GM23338 (cell line): Measurements from ENCODE around the gene STK32C. TPM values are rescaled to one million over a fixed set of nuclear protein-coding genes. Genes with fewer than 3 reads are reported as not detected.

ENCODE experiments used
- ATAC-seq: fragments of 200-7000 bp; cut with Tn5 transposase; 3 replicates; pipeline ENCODE4 v1.9.1; 2020
- DNase-seq: peaks from one replicate; pipeline ENCODE4 v3.0.0-alpha.2; 2015; ENCODE audit warnings: low spot score
- H2AFZ ChIP-seq: fragments of 200-600 bp; sonication (generic); 2 replicates; pipeline ENCODE4 v1.8.0; 2016; ENCODE audit warnings: antibody characterized with exemption, mild to moderate bottlenecking, moderate library complexity
- H3F3A ChIP-seq: fragments of 200-600 bp; sonication (generic); replicated peaks from 2 replicates; pipeline ENCODE4 v1.8.0; 2017; ENCODE audit warnings: antibody characterized with exemption, mixed run types, low read depth
- H3K27ac ChIP-seq: fragments of 200-600 bp; sonication (generic); 2 replicates; pipeline ENCODE4 v1.6.1; 2016; ENCODE audit warnings: low read depth
- H3K27me3 ChIP-seq: fragments of 200-600 bp; sonication (generic); 2 replicates; pipeline ENCODE4 v1.8.0; 2016; ENCODE audit warnings: mild to moderate bottlenecking, mixed run types, moderate library complexity; ENCODE audit not compliant: insufficient read depth
- H3K36me3 ChIP-seq: fragments of 200-600 bp; sonication (generic); 2 replicates; pipeline ENCODE4 v1.8.0; 2016; ENCODE audit warnings: mild to moderate bottlenecking; ENCODE audit not compliant: insufficient read depth
- H3K4me1 ChIP-seq: fragments of 200-600 bp; sonication (generic); 2 replicates; pipeline ENCODE4 v1.8.0; 2016; ENCODE audit warnings: mild to moderate bottlenecking, moderate library complexity; ENCODE audit not compliant: insufficient read depth
- H3K4me2 ChIP-seq: fragments of 200-600 bp; sonication (generic); 2 replicates; pipeline ENCODE4 v1.7.1; 2017; ENCODE audit warnings: mixed run types
- H3K4me3 ChIP-seq: fragments of 200-600 bp; sonication (generic); 2 replicates; pipeline ENCODE4 v1.6.1; 2016; ENCODE audit warnings: mixed run types
- H3K79me2 ChIP-seq: fragments of 200-600 bp; sonication (generic); replicated peaks from 2 replicates; pipeline ENCODE4 v1.8.0; 2017; ENCODE audit warnings: mild to moderate bottlenecking; ENCODE audit not compliant: insufficient read depth
- H3K9me2 ChIP-seq: fragments of 200-600 bp; sonication (generic); 2 replicates; pipeline ENCODE4 v1.8.0; 2017; ENCODE audit not compliant: insufficient read depth
- H4K20me1 ChIP-seq: fragments of 200-600 bp; sonication (generic); replicated peaks from 2 replicates; pipeline ENCODE4 v1.8.0; 2017; ENCODE audit warnings: mild to moderate bottlenecking; ENCODE audit not compliant: insufficient read depth
- H3K27ac Mint-ChIP-seq: 2 replicates; pipeline ENCODE4 v1.8.0; 2020; ENCODE audit warnings: inconsistent platforms, mild to moderate bottlenecking, moderate library complexity, mixed read lengths
- H3K27me3 Mint-ChIP-seq: 3 replicates; pipeline ENCODE4 v1.8.0; 2022; ENCODE audit warnings: low read depth, mild to moderate bottlenecking, moderate library complexity, mixed read lengths, inconsistent platforms; ENCODE audit not compliant: insufficient read depth, poor library complexity
- H3K36me3 Mint-ChIP-seq: 3 replicates; pipeline ENCODE4 v1.8.0; 2021; ENCODE audit warnings: low read depth, mild to moderate bottlenecking, inconsistent platforms, moderate library complexity, mixed read lengths
- H3K4me1 Mint-ChIP-seq: 3 replicates; pipeline ENCODE4 v1.8.0; 2020; ENCODE audit warnings: mild to moderate bottlenecking, inconsistent platforms, mixed read lengths
- H3K4me3 Mint-ChIP-seq: 3 replicates; pipeline ENCODE4 v1.8.0; 2021; ENCODE audit warnings: moderate library complexity, mild to moderate bottlenecking, inconsistent platforms, mixed read lengths
- H3K9me3 Mint-ChIP-seq: 3 replicates; pipeline ENCODE4 v1.8.0; 2020; ENCODE audit warnings: moderate library complexity, mild to moderate bottlenecking, inconsistent platforms, mixed read lengths
- CREB1 ChIP-seq: fragments of 250-450 bp; sonication (Bioruptor Pico); IDR thresholded peaks from 2 replicates; pipeline ENCODE4 v1.5.0; 2020; ENCODE audit warnings: low read depth, mild to moderate bottlenecking, moderate library complexity
- ETS1 ChIP-seq: IDR thresholded peaks from 2 replicates; pipeline ENCODE4 v1.6.1; 2016; ENCODE audit warnings: antibody characterized with exemption
- EZH2 ChIP-seq: fragments of 200-600 bp; sonication (generic); IDR thresholded peaks from one replicate; pipeline ENCODE4 v1.8.0; 2017; ENCODE audit warnings: antibody characterized with exemption, mild to moderate bottlenecking, low read depth; ENCODE audit not compliant: unreplicated experiment
- JUNB ChIP-seq: IDR thresholded peaks from one replicate; pipeline ENCODE4 v1.6.1; 2016; ENCODE audit warnings: antibody characterized with exemption; ENCODE audit not compliant: unreplicated experiment
- ZNF114 ChIP-seq: fragments of 250-450 bp; sonication (Bioruptor Pico); IDR thresholded peaks from 2 replicates; pipeline ENCODE4 v1.5.0; 2020; ENCODE audit warnings: mild to moderate bottlenecking, moderate library complexity
- polyA plus RNA-seq: library from polyadenylated mRNA; unstranded; fragments of >200 nt; fragmentation: Nextera tagmentation; extraction: Ambion mirVana; gene quantifications from 2 replicates; pipeline ENCODE4 v1.2.1, GENCODE V29; 2016
- total RNA-seq: library from RNA; depleted of rRNA; stranded (reverse); fragments of >200 nt; shearing (Covaris generic); gene quantifications from 2 replicates; pipeline ENCODE4 v1.2.3, GENCODE V29; 2014
- TF ChIP-seq, protein P1 (sequence below): IDR thresholded peaks from one replicate; pipeline ENCODE4 v1.6.1; 2018; ENCODE audit warnings: antibody characterized with exemption; ENCODE audit not compliant: unreplicated experiment
- TF ChIP-seq, protein P2 (sequence below): fragments of 250-450 bp; sonication (Bioruptor Pico); IDR thresholded peaks from 2 replicates; pipeline ENCODE4 v1.5.0; 2020; ENCODE audit warnings: mild to moderate bottlenecking, moderate library complexity

Gene STK32C
- total and polyA plus RNA-seq, 2 experiments from 2014 or later: 10.2 to 20.5 TPM

GRCh38 chr10:132328738-132329137 is 21.0 kb upstream of the STK32C start:
- no peak overlapping the region for H3K4me3 Mint-ChIP-seq

More at GRCh38 chr10:132328738-132329137, 21.0 kb upstream of the STK32C start:
- H3K27ac Mint-ChIP-seq: no peak overlapping the region
- no peak for DNase-seq
- no peak for TF ChIP-seq EZH2
- no peak for TF ChIP-seq ZNF114 (CRISPR knock-in tag)
- TF ChIP-seq ETS1: no peak
- TF ChIP-seq, protein P1, sequence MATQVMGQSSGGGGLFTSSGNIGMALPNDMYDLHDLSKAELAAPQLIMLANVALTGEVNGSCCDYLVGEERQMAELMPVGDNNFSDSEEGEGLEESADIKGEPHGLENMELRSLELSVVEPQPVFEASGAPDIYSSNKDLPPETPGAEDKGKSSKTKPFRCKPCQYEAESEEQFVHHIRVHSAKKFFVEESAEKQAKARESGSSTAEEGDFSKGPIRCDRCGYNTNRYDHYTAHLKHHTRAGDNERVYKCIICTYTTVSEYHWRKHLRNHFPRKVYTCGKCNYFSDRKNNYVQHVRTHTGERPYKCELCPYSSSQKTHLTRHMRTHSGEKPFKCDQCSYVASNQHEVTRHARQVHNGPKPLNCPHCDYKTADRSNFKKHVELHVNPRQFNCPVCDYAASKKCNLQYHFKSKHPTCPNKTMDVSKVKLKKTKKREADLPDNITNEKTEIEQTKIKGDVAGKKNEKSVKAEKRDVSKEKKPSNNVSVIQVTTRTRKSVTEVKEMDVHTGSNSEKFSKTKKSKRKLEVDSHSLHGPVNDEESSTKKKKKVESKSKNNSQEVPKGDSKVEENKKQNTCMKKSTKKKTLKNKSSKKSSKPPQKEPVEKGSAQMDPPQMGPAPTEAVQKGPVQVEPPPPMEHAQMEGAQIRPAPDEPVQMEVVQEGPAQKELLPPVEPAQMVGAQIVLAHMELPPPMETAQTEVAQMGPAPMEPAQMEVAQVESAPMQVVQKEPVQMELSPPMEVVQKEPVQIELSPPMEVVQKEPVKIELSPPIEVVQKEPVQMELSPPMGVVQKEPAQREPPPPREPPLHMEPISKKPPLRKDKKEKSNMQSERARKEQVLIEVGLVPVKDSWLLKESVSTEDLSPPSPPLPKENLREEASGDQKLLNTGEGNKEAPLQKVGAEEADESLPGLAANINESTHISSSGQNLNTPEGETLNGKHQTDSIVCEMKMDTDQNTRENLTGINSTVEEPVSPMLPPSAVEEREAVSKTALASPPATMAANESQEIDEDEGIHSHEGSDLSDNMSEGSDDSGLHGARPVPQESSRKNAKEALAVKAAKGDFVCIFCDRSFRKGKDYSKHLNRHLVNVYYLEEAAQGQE: no peak
- no peak for TF ChIP-seq CREB1
- TF ChIP-seq JUNB: no peak
- TF ChIP-seq, protein P2, sequence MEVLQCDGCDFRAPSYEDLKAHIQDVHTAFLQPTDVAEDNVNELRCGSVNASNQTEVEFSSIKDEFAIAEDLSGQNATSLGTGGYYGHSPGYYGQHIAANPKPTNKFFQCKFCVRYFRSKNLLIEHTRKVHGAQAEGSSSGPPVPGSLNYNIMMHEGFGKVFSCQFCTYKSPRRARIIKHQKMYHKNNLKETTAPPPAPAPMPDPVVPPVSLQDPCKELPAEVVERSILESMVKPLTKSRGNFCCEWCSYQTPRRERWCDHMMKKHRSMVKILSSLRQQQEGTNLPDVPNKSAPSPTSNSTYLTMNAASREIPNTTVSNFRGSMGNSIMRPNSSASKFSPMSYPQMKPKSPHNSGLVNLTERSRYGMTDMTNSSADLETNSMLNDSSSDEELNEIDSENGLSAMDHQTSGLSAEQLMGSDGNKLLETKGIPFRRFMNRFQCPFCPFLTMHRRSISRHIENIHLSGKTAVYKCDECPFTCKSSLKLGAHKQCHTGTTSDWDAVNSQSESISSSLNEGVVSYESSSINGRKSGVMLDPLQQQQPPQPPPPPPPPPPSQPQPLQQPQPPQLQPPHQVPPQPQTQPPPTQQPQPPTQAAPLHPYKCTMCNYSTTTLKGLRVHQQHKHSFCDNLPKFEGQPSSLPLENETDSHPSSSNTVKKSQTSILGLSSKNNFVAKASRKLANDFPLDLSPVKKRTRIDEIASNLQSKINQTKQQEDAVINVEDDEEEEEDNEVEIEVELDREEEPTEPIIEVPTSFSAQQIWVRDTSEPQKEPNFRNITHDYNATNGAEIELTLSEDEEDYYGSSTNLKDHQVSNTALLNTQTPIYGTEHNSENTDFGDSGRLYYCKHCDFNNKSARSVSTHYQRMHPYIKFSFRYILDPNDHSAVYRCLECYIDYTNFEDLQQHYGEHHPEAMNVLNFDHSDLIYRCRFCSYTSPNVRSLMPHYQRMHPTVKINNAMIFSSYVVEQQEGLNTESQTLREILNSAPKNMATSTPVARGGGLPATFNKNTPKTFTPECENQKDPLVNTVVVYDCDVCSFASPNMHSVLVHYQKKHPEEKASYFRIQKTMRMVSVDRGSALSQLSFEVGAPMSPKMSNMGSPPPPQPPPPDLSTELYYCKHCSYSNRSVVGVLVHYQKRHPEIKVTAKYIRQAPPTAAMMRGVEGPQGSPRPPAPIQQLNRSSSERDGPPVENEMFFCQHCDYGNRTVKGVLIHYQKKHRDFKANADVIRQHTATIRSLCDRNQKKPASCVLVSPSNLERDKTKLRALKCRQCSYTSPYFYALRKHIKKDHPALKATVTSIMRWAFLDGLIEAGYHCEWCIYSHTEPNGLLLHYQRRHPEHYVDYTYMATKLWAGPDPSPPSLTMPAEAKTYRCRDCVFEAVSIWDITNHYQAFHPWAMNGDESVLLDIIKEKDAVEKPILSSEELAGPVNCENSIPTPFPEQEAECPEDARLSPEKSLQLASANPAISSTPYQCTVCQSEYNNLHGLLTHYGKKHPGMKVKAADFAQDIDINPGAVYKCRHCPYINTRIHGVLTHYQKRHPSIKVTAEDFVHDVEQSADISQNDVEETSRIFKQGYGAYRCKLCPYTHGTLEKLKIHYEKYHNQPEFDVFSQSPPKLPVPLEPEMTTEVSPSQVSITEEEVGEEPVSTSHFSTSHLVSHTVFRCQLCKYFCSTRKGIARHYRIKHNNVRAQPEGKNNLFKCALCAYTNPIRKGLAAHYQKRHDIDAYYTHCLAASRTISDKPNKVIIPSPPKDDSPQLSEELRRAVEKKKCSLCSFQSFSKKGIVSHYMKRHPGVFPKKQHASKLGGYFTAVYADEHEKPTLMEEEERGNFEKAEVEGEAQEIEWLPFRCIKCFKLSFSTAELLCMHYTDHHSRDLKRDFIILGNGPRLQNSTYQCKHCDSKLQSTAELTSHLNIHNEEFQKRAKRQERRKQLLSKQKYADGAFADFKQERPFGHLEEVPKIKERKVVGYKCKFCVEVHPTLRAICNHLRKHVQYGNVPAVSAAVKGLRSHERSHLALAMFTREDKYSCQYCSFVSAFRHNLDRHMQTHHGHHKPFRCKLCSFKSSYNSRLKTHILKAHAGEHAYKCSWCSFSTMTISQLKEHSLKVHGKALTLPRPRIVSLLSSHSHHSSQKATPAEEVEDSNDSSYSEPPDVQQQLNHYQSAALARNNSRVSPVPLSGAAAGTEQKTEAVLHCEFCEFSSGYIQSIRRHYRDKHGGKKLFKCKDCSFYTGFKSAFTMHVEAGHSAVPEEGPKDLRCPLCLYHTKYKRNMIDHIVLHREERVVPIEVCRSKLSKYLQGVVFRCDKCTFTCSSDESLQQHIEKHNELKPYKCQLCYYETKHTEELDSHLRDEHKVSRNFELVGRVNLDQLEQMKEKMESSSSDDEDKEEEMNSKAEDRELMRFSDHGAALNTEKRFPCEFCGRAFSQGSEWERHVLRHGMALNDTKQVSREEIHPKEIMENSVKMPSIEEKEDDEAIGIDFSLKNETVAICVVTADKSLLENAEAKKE (CRISPR knock-in tag): no peak
- Histone ChIP-seq H3F3A (0 out of 2 replicates have a peak, but pooled peaks cover 4% of the 10 kb centered on the region), H3K79me2 (peaks cover 51% of the 10 kb centered on the region), H3K4me2 (no peak overlapping the region), H3K36me3 (no peaks in the 10 kb centered on the region), H3K27me3 (no peaks in the 10 kb centered on the region), H4K20me1 (no peaks in the 10 kb centered on the region; the same call in none of the 2 replicates), H2AFZ (no peak overlapping the region), H3K4me3 (no peak overlapping the region), H3K4me1 (peaks cover 19% of the 10 kb centered on the region), H3K27ac (no peak overlapping the region), H3K9me2 (no peaks in the 10 kb centered on the region)
- H3K4me1 Mint-ChIP-seq: peaks cover 28% of the 10 kb centered on the region
- peaks cover 4% of the 10 kb centered on the region; the same call in 2 of the 3 replicates for H3K9me3 Mint-ChIP-seq
- H3K27me3 Mint-ChIP-seq: peaks cover 21% of the 10 kb centered on the region
- peaks cover 35% of the 10 kb centered on the region for H3K36me3 Mint-ChIP-seq
- no peak for ATAC-seq
